ENCODE measurements around the gene CTSZ. TPM values are rescaled to one million over a fixed set of nuclear protein-coding genes. Genes with fewer than 3 reads are reported as not detected.
"Not testable (repeated sequence)": the region's sequence is repeated elsewhere in the genome, so short reads cannot be mapped to it uniquely, and the experiment has no call there.

The CTSZ gene
- total RNA-seq, 1 donor from 2014 or later = 17.2 TPM

- Mint-ChIP-seq H3K9me3 (ENCODE audit: unreplicated experiment) (no peaks in the 10 kb centered on the region), H3K27me3 (ENCODE audit: unreplicated experiment) (no peaks in the 10 kb centered on the region), H3K27ac (ENCODE audit: unreplicated experiment) (no peak overlapping the region), H3K4me1 (ENCODE audit: unreplicated experiment) (peaks cover 11% of the 10 kb centered on the region), H3K4me3 (ENCODE audit: unreplicated experiment) (no peak overlapping the region), H3K36me3 (ENCODE audit: unreplicated experiment) (peaks cover 51% of the 10 kb centered on the region)
- no peak for DNase-seq (ENCODE audit: extremely low spot score, unreplicated experiment)
- no peak for TF ChIP-seq CTCF (IDR thresholded peaks at IDR 0.05)
Measured at GRCh38 chr20:58987790-58988564, 19.1 kb downstream of the CTSZ start.

GRCh38 chr20:58986968-58987517, 20.0 kb downstream of the CTSZ start:
- Mint-ChIP-seq H3K27ac (ENCODE audit: unreplicated experiment) (no peak overlapping the region), H3K4me3 (ENCODE audit: unreplicated experiment) (no peak overlapping the region), H3K27me3 (ENCODE audit: unreplicated experiment) (no peaks in the 10 kb centered on the region), H3K36me3 (ENCODE audit: unreplicated experiment) (peaks cover 46% of the 10 kb centered on the region), H3K9me3 (ENCODE audit: unreplicated experiment) (no peaks in the 10 kb centered on the region), H3K4me1 (ENCODE audit: unreplicated experiment) (peaks cover 18% of the 10 kb centered on the region)
- no peak for TF ChIP-seq CTCF (IDR thresholded peaks at IDR 0.05)
- DNase-seq (ENCODE audit: extremely low spot score, unreplicated experiment) = no peak

- Mint-ChIP-seq H3K4me3 (ENCODE audit: unreplicated experiment) (no peak overlapping the region), H3K27me3 (ENCODE audit: unreplicated experiment) (no peaks in the 10 kb centered on the region), H3K9me3 (ENCODE audit: unreplicated experiment) (no peaks in the 10 kb centered on the region), H3K27ac (ENCODE audit: unreplicated experiment) (no peak overlapping the region), H3K36me3 (ENCODE audit: unreplicated experiment) (peaks cover 41% of the 10 kb centered on the region), H3K4me1 (ENCODE audit: unreplicated experiment) (peaks cover 21% of the 10 kb centered on the region)
- no peak for TF ChIP-seq CTCF (IDR thresholded peaks at IDR 0.05)
- no peak for DNase-seq (ENCODE audit: extremely low spot score, unreplicated experiment)
Measured at GRCh38 chr20:58986286-58986967, 20.6 kb downstream of the CTSZ start.

- peaks cover 23% of the 10 kb centered on the region for H3K4me1 Mint-ChIP-seq (ENCODE audit: unreplicated experiment)
- H3K9me3 Mint-ChIP-seq (ENCODE audit: unreplicated experiment) = no peaks in the 10 kb centered on the region
- no peak for TF ChIP-seq CTCF (IDR thresholded peaks at IDR 0.05)
- H3K4me3 Mint-ChIP-seq (ENCODE audit: unreplicated experiment) = no peak overlapping the region
- no peak overlapping the region for H3K27ac Mint-ChIP-seq (ENCODE audit: unreplicated experiment)
- no peaks in the 10 kb centered on the region for H3K27me3 Mint-ChIP-seq (ENCODE audit: unreplicated experiment)
- H3K36me3 Mint-ChIP-seq (ENCODE audit: unreplicated experiment) = peaks cover 34% of the 10 kb centered on the region
- no peak for DNase-seq (ENCODE audit: extremely low spot score, unreplicated experiment)
Measured at GRCh38 chr20:58985656-58986055, 21.4 kb downstream of the CTSZ start.

GRCh38 chr20:58984691-58985090, 22.4 kb downstream of the CTSZ start:
- H3K27me3 Mint-ChIP-seq (ENCODE audit: unreplicated experiment) = no peaks in the 10 kb centered on the region
- H3K4me3 Mint-ChIP-seq (ENCODE audit: unreplicated experiment) = no peak overlapping the region
- no peak for TF ChIP-seq CTCF (IDR thresholded peaks at IDR 0.05)
- DNase-seq (ENCODE audit: extremely low spot score, unreplicated experiment) = no peak
- H3K4me1 Mint-ChIP-seq (ENCODE audit: unreplicated experiment) = peaks cover 24% of the 10 kb centered on the region
- H3K36me3 Mint-ChIP-seq (ENCODE audit: unreplicated experiment) = peaks cover 30% of the 10 kb centered on the region
- no peak overlapping the region for H3K27ac Mint-ChIP-seq (ENCODE audit: unreplicated experiment)
- H3K9me3 Mint-ChIP-seq (ENCODE audit: unreplicated experiment) = no peaks in the 10 kb centered on the region

- DNase-seq (ENCODE audit: extremely low spot score, unreplicated experiment); H3K27ac Mint-ChIP-seq (ENCODE audit: unreplicated experiment); H3K9me3 Mint-ChIP-seq (ENCODE audit: unreplicated experiment); H3K27me3 Mint-ChIP-seq (ENCODE audit: unreplicated experiment); H3K4me3 Mint-ChIP-seq (ENCODE audit: unreplicated experiment): not testable (repeated sequence)
- Mint-ChIP-seq H3K4me1 (ENCODE audit: unreplicated experiment) (peaks cover 24% of the 10 kb centered on the region), H3K36me3 (ENCODE audit: unreplicated experiment) (peaks cover 18% of the 10 kb centered on the region)
Measured at GRCh38 chr20:58983115-58983468, 24.0 kb downstream of the CTSZ start.
